Suprapubic skin (tissue), 4 donors: ENCODE data around the gene GFY. TPM values are rescaled to one million over a fixed set of nuclear protein-coding genes. Genes with fewer than 3 reads are reported as not detected.

Experiments
- DNase-seq, 2 donors: peaks; one replicate each; pipeline ENCODE4 v3.0.0-alpha.2; 2019; ENCODE audit warnings: low spot score in 2 of 2
- H3K27ac ChIP-seq: fragments of 200-600 bp; sonication (generic); one replicate; pipeline ENCODE4 v1.5.1; 2019
- H3K27me3 ChIP-seq: fragments of 200-600 bp; sonication (generic); one replicate; pipeline ENCODE4 v1.5.1; 2019
- H3K36me3 ChIP-seq: fragments of 200-600 bp; sonication (generic); one replicate; pipeline ENCODE4 v1.5.1; 2019
- H3K4me1 ChIP-seq: fragments of 200-600 bp; sonication (generic); one replicate; pipeline ENCODE4 v1.5.1; 2019
- H3K4me3 ChIP-seq: fragments of 200-600 bp; sonication (generic); one replicate; pipeline ENCODE4 v1.5.1; 2019; ENCODE audit warnings: mild to moderate bottlenecking
- H3K9me3 ChIP-seq: fragments of 200-600 bp; sonication (generic); one replicate; pipeline ENCODE4 v1.5.1; 2019
- CTCF ChIP-seq, 2 donors: fragments of 200-600 bp in 1 of 2; fragments of 450-650 bp in 1 of 2; sonication (generic) in 1 of 2; IDR thresholded peaks; one replicate each; pipeline ENCODE4 v1.5.1; 2016 to 2019; ENCODE audit warnings: antibody characterized with exemption in 2 of 2, mild to moderate bottlenecking in 1 of 2, moderate library complexity in 1 of 2
- EP300 ChIP-seq: sonication (generic); formaldehyde crosslinking; IDR thresholded peaks from one replicate; pipeline ENCODE4 v1.6.1; 2017; ENCODE audit warnings: antibody characterized with exemption
- POLR2A ChIP-seq, 2 donors: fragments of 450-650 bp; IDR thresholded peaks; one replicate each; pipeline ENCODE4 v1.6.1; 2017; ENCODE audit warnings: antibody characterized with exemption in 2 of 2, mild to moderate bottlenecking in 2 of 2, moderate library complexity in 2 of 2
- POLR2AphosphoS5 ChIP-seq, 3 donors: sonication (generic); formaldehyde crosslinking; IDR thresholded peaks; one replicate each; pipeline ENCODE4 v1.6.1; 2017; ENCODE audit warnings: antibody characterized with exemption in 3 of 3
- WGBS: methylation state at CpG from one replicate; pipeline ENCODE4 v1.1.5; 2018; 5-methylcytosine and 5-hydroxymethylcytosine counted together
- total RNA-seq, 4 donors: library from RNA; depleted of rRNA; stranded (reverse); fragments of >200 nt; gene quantifications; one replicate each; pipeline ENCODE4 v1.1.0, GENCODE V29; 2016

The GFY gene
- total RNA-seq, 4 donors from 2014 or later, result not detected

GRCh38 chr19:49430172-49430677 is 5.0 kb downstream of the GFY start:
- DNase-seq, result peak in 1 of 2 donors; percentile 66
- Histone ChIP-seq H3K27ac (no peak overlapping the region), H3K9me3 (no peaks in the 10 kb centered on the region), H3K36me3 (no peaks in the 10 kb centered on the region), H3K4me1 (peaks cover 12% of the 10 kb centered on the region), H3K4me3 (no peak overlapping the region), H3K27me3 (peaks cover 96% of the 10 kb centered on the region)
- TF ChIP-seq EP300 (no peak), CTCF (IDR thresholded peaks at IDR 0.05) (no peak), POLR2A (IDR thresholded peaks at IDR 0.05) (no peak), POLR2AphosphoS5 (IDR thresholded peaks at IDR 0.05) (no peak)
- 87% methylated on average over 5 of the region's 9 CpGs for WGBS

GRCh38 chr19:49430678-49431329 is 5.6 kb downstream of the GFY start:
- Histone ChIP-seq H3K36me3 (no peaks in the 10 kb centered on the region), H3K27me3 (peaks cover 96% of the 10 kb centered on the region), H3K4me3 (no peak overlapping the region), H3K4me1 (peaks cover 12% of the 10 kb centered on the region), H3K27ac (no peak overlapping the region), H3K9me3 (no peaks in the 10 kb centered on the region)
- TF ChIP-seq POLR2A (IDR thresholded peaks at IDR 0.05) (no peak), POLR2AphosphoS5 (IDR thresholded peaks at IDR 0.05) (no peak), EP300 (no peak), CTCF (IDR thresholded peaks at IDR 0.05) (no peak)
- DNase-seq, result peak in 1 of 2 donors; percentile 61
- WGBS, result 77% methylated on average over 26 of the region's 28 CpGs

- no peaks in the 10 kb centered on the region for H3K36me3 ChIP-seq
- H3K27ac ChIP-seq, result no peak overlapping the region
- peaks cover 96% of the 10 kb centered on the region for H3K27me3 ChIP-seq
- H3K9me3 ChIP-seq, result no peaks in the 10 kb centered on the region
- no peak overlapping the region for H3K4me3 ChIP-seq
- TF ChIP-seq POLR2AphosphoS5 (IDR thresholded peaks at IDR 0.05), result no peak
- TF ChIP-seq CTCF (IDR thresholded peaks at IDR 0.05), result no peak
- TF ChIP-seq POLR2A (IDR thresholded peaks at IDR 0.05), result no peak
- no peak for TF ChIP-seq EP300
- peaks cover 12% of the 10 kb centered on the region for H3K4me1 ChIP-seq
- 64% methylated on average over 29 of the region's 29 CpGs for WGBS
- peak in 1 of 2 donors; percentile 73 for DNase-seq
Observed at GRCh38 chr19:49431330-49431749, 6.2 kb downstream of the GFY start.

GRCh38 chr19:49432141-49433073 is 7.2 kb downstream of the GFY start:
- H3K27me3 ChIP-seq, result peaks cover 96% of the 10 kb centered on the region
- TF ChIP-seq EP300 (no peak), POLR2A (IDR thresholded peaks at IDR 0.05) (no peak), POLR2AphosphoS5 (IDR thresholded peaks at IDR 0.05) (no peak), CTCF (IDR thresholded peaks at IDR 0.05) (no peak)
- peak in 1 of 2 donors; percentile 58 for DNase-seq
- no peak overlapping the region for H3K4me3 ChIP-seq
- H3K9me3 ChIP-seq, result no peaks in the 10 kb centered on the region
- H3K36me3 ChIP-seq, result no peaks in the 10 kb centered on the region
- H3K4me1 ChIP-seq, result peaks cover 16% of the 10 kb centered on the region
- H3K27ac ChIP-seq, result no peak overlapping the region
- 22% methylated on average over 45 of the region's 63 CpGs for WGBS
